Fibroblast of lung (primary cell): ENCODE results near the gene KRTAP10-12.

Experiments used
- EZH2 ChIP-seq: IDR thresholded peaks from 2 replicates; pipeline ENCODE4 v1.5.1; 2012; ENCODE audit warnings: low read length, control low read depth, mild to moderate bottlenecking; ENCODE audit errors: missing control alignments
- TF ChIP-seq, protein P1 (sequence below), 2 donors: IDR thresholded peaks in 1 of 2; conservative IDR thresholded peaks in 1 of 2; 1 replicate in 1 of 2; 2 replicates in 1 of 2; pipeline ENCODE4 v1.5.1; 2011 to 2012; ENCODE audit warnings: low read length in 2 of 2, control low read depth in 1 of 2, inconsistent platforms in 1 of 2, low read depth in 1 of 2, mild to moderate bottlenecking in 1 of 2

DNA sequence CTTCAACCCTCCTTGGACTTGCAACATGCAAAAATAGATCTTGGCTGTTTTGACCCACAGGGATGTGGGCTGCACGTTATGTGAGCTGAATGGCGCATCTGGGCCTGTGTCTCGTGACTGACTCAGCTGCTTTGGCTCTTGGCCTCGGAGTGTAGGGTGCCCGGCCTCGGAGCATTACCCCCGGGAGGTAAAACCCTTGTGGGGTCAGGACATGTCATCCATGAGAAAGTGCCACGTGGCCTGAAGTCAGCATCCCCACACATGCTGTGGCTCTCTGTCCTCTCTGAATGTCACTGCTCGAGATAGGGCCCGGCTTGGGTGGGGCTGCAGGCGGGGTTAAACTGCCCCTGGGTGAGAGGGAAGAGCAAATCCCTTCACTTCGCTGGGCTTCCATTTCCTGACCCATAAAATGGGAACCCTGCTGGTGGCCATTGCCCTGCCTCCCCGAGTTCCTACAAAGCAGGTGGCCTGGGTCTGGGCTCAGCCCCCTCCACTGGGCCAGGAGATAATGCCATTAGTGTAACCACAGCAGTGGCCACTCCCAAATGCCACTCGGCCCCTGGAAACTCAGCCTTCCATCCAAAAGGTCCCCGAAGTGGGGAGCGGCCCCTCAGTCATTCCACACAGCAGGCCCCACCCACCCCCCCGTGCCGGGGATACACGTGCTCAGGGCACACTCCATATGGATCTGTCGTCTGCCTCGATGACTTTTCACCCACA is 37.2 kb downstream of the KRTAP10-12 start:
- TF ChIP-seq, protein P1, sequence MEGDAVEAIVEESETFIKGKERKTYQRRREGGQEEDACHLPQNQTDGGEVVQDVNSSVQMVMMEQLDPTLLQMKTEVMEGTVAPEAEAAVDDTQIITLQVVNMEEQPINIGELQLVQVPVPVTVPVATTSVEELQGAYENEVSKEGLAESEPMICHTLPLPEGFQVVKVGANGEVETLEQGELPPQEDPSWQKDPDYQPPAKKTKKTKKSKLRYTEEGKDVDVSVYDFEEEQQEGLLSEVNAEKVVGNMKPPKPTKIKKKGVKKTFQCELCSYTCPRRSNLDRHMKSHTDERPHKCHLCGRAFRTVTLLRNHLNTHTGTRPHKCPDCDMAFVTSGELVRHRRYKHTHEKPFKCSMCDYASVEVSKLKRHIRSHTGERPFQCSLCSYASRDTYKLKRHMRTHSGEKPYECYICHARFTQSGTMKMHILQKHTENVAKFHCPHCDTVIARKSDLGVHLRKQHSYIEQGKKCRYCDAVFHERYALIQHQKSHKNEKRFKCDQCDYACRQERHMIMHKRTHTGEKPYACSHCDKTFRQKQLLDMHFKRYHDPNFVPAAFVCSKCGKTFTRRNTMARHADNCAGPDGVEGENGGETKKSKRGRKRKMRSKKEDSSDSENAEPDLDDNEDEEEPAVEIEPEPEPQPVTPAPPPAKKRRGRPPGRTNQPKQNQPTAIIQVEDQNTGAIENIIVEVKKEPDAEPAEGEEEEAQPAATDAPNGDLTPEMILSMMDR (conservative IDR thresholded peaks at IDR 0.05 in 1 of 2, IDR thresholded peaks at IDR 0.05 in 1 of 2; ENCODE audit: low read depth in 1 of 2, low read length in 2 of 2), result no peak
- TF ChIP-seq EZH2, result no peak
